HepG2 (cell line): ENCODE data around the gene BTF3L4. TPM values are rescaled to one million over a fixed set of nuclear protein-coding genes. Genes with fewer than 3 reads are reported as not detected.
A peak's percentile ranks its signal among the peaks of the same experiment; 100 is the strongest.

Experiments used
- AKAP8 ChIP-seq: sonication (generic); formaldehyde crosslinking; IDR thresholded peaks from 2 replicates; pipeline ENCODE4 v1.5.1; 2020; ENCODE audit warnings: mild to moderate bottlenecking, missing genetic modification reagents
- ARHGAP35 ChIP-seq: sonication (generic); formaldehyde crosslinking; IDR thresholded peaks from 2 replicates; pipeline ENCODE4 v1.9.0; 2022; ENCODE audit warnings: mild to moderate bottlenecking, inconsistent platforms, moderate library complexity, missing genetic modification reagents, borderline replicate concordance
- FOSL1 ChIP-seq: sonication (generic); formaldehyde crosslinking; IDR thresholded peaks from 2 replicates; pipeline ENCODE4 v1.9.0; 2021; ENCODE audit warnings: missing genetic modification reagents, borderline replicate concordance
- GRHL1 ChIP-seq: sonication (generic); formaldehyde crosslinking; conservative IDR thresholded peaks from 2 replicates; pipeline ENCODE4 v1.8.0; 2022; ENCODE audit warnings: missing genetic modification reagents
- GTF3A ChIP-seq: sonication (generic); formaldehyde crosslinking; conservative IDR thresholded peaks from 2 replicates; pipeline ENCODE4 v1.4.0; 2020; ENCODE audit warnings: mild to moderate bottlenecking, missing genetic modification reagents
- HIVEP1 ChIP-seq: sonication (generic); formaldehyde crosslinking; IDR thresholded peaks from 2 replicates; pipeline ENCODE4 v1.4.0; 2020; ENCODE audit warnings: mild to moderate bottlenecking, missing genetic modification reagents
- HOXD1 ChIP-seq: sonication (generic); formaldehyde crosslinking; IDR thresholded peaks from 2 replicates; pipeline ENCODE4 v1.5.0; 2020; ENCODE audit warnings: missing genetic modification reagents
- MEIS1 ChIP-seq: sonication (generic); formaldehyde crosslinking; IDR thresholded peaks from 2 replicates; pipeline ENCODE4 v1.9.0; 2021; ENCODE audit warnings: mild to moderate bottlenecking, missing genetic modification reagents, moderate library complexity, borderline replicate concordance
- NFIB ChIP-seq: sonication (generic); formaldehyde crosslinking; IDR thresholded peaks from 2 replicates; pipeline ENCODE4 v1.9.0; 2021; ENCODE audit warnings: missing genetic modification reagents, mild to moderate bottlenecking, borderline replicate concordance
- NPAS2 ChIP-seq: sonication (generic); formaldehyde crosslinking; IDR thresholded peaks from 2 replicates; pipeline ENCODE4 v1.8.0; 2022; ENCODE audit warnings: mild to moderate bottlenecking, missing genetic modification reagents, borderline replicate concordance
- POGZ ChIP-seq: sonication (generic); formaldehyde crosslinking; IDR thresholded peaks from 2 replicates; pipeline ENCODE4 v1.4.0; 2020; ENCODE audit warnings: mild to moderate bottlenecking, missing genetic modification reagents
- POLR2AphosphoS2 ChIP-seq: IDR thresholded peaks from 2 replicates; pipeline ENCODE4 v1.6.1; 2011; ENCODE audit warnings: low read depth, low read length, improper control_type of control experiment
- TSC22D2 ChIP-seq: sonication (generic); formaldehyde crosslinking; IDR thresholded peaks from 2 replicates; pipeline ENCODE4 v1.5.1; 2020; ENCODE audit warnings: missing genetic modification reagents, mild to moderate bottlenecking, borderline replicate concordance
- ZBED4 ChIP-seq: sonication (generic); formaldehyde crosslinking; IDR thresholded peaks from 2 replicates; pipeline ENCODE4 v1.4.0; 2020; ENCODE audit warnings: missing genetic modification reagents, borderline replicate concordance
- ZBTB14 ChIP-seq: sonication (generic); formaldehyde crosslinking; IDR thresholded peaks from 2 replicates; pipeline ENCODE4 v1.4.0; 2020; ENCODE audit warnings: missing genetic modification reagents
- ZBTB37 ChIP-seq: sonication (generic); formaldehyde crosslinking; IDR thresholded peaks from 2 replicates; pipeline ENCODE4 v1.4.0; 2020; ENCODE audit warnings: mild to moderate bottlenecking, missing genetic modification reagents
- ZFP90 ChIP-seq: sonication (generic); formaldehyde crosslinking; IDR thresholded peaks from 2 replicates; pipeline ENCODE4 v1.8.0; 2022; ENCODE audit warnings: missing genetic modification reagents, mild to moderate bottlenecking, inconsistent platforms, borderline replicate concordance
- ZKSCAN5 ChIP-seq: sonication (generic); formaldehyde crosslinking; IDR thresholded peaks from 2 replicates; pipeline ENCODE4 v1.5.1; 2020; ENCODE audit warnings: mild to moderate bottlenecking, missing genetic modification reagents
- ZNF382 ChIP-seq: sonication (generic); formaldehyde crosslinking; IDR thresholded peaks from 2 replicates; pipeline ENCODE4 v1.5.0; 2020; ENCODE audit warnings: missing genetic modification reagents, mild to moderate bottlenecking, borderline replicate concordance
- polyA plus RNA-seq, 8 experiments: library from polyadenylated mRNA; depleted of rRNA in 3 of 8; stranded (reverse) in 7 of 8; unstranded in 1 of 8; fragments of >200 nt; fragmentation: Illumina TruSeq in 4 of 8; extraction: Trizol in 4 of 8; gene quantifications; 2 replicates each; pipeline versions ENCODE4 v1.2.1 to v1.2.3, GENCODE V29; 2011 to 2016; ENCODE audit warnings: low read depth in 4 of 8, missing spikeins in 1 of 8, mixed read lengths in 1 of 8; ENCODE audit not compliant: insufficient read depth in 1 of 8
- total RNA-seq, 5 experiments: library from RNA; depleted of rRNA; stranded (reverse); fragments of >200 nt; fragmentation: Illumina TruSeq; extraction: Trizol; gene quantifications; 2 replicates each; pipeline ENCODE4 v1.2.3, GENCODE V29; 2016; ENCODE audit warnings: low read depth in 1 of 5
- TF ChIP-seq, protein P1 (sequence below): IDR thresholded peaks from 2 replicates; pipeline ENCODE4 v1.6.1; 2012; ENCODE audit warnings: inconsistent platforms

Gene BTF3L4
- total and polyA plus RNA-seq, 2 of the 13 experiments (the other 11 are each of a cell fraction or from before 2014, with no cell fraction given): 59.0 to 74.3 TPM

DNA sequence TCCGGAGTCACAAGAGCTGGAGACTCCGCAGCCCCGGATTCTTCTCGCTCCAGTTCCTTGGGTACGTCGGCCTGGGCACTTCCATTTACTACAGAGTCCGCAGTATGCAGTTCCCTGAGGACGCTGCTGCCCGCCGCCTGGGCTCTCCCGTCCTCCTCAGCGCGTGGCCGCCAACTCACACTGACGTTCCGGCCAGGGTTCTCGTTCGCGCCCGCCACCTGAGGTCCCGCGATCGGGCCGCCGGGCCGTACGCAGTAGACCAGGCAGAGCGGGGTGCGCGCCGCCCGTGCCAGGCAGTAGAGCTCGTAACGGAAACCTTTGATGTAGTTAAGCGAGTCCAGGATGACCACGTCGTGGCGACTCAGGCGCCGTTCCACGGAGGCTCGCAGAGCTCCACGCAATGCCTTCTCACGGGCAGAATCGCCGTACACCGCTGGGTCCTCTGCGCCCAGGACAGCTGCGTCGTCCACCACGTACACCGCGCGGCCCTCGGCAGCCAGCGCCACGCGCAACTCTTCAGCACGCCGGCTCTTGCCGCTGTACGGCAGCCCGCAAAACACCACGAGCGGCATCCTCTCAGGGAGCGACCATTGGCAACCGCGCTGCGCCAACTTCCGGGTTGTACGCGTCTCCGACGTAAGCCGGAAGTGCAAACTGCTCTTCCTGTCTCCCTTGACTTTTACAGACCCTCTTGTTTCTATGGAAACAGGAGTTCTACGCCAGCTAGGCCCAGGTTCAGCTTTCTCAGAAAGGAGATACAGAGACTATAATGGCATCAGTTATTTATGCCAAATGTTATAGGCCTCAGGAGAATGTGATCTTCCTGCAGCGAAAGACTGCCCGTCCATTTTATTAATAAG, 22.7 kb upstream of the BTF3L4 start, which contains the start of gene KTI12 (continued):
- TF ChIP-seq ZFP90 (CRISPR knock-in tag) (peak; percentile 68; the same call in 1 of the 2 replicates), GTF3A (CRISPR knock-in tag) (no peak), ZBTB37 (CRISPR knock-in tag) (0 out of 2 replicates have a peak, but pooled peaks have one; percentile 47), ZKSCAN5 (CRISPR knock-in tag) (no peak), TSC22D2 (CRISPR knock-in tag) (no peak), GRHL1 (CRISPR knock-in tag) (no peak), ZBED4 (CRISPR knock-in tag) (peak; percentile 16; the same call in 1 of the 2 replicates), POGZ (CRISPR knock-in tag) (no peak), ARHGAP35 (CRISPR knock-in tag) (peak; percentile 94; the same call in 1 of the 2 replicates), HIVEP1 (CRISPR knock-in tag) (peak; percentile 65; the same call in 1 of the 2 replicates), NFIB (no peak), POLR2AphosphoS2 (no peak), HOXD1 (CRISPR knock-in tag) (peak; percentile 85), AKAP8 (CRISPR knock-in tag) (no peak), FOSL1 (no peak), MEIS1 (CRISPR knock-in tag) (peak; percentile 84; the same call in 1 of the 2 replicates), ZNF382 (CRISPR knock-in tag) (no peak), NPAS2 (CRISPR knock-in tag) (no peak), ZBTB14 (CRISPR knock-in tag) (0 out of 2 replicates have a peak, but pooled peaks have one; percentile 60)
- TF ChIP-seq, protein P1, sequence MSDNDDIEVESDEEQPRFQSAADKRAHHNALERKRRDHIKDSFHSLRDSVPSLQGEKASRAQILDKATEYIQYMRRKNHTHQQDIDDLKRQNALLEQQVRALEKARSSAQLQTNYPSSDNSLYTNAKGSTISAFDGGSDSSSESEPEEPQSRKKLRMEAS: peak; percentile 83
